GM23248 (cell line): ENCODE data around the gene HES4.

ENCODE experiments used
- EZH2 ChIP-seq: fragments of 200-600 bp; sonication (generic); IDR thresholded peaks from 2 replicates; pipeline ENCODE4 v1.6.1; 2018; ENCODE audit warnings: antibody characterized with exemption, mild to moderate bottlenecking; ENCODE audit not compliant: insufficient read depth, poor library complexity, severe bottlenecking
- EZH2phosphoT487 ChIP-seq: fragments of 200-600 bp; sonication (generic); IDR thresholded peaks from 2 replicates; pipeline ENCODE4 v1.6.1; 2018; ENCODE audit warnings: antibody characterized with exemption, moderate library complexity, mild to moderate bottlenecking, low read depth; ENCODE audit not compliant: insufficient read depth

- TF ChIP-seq EZH2 (no peak), EZH2phosphoT487 (no peak)
Measured at GRCh38 chr1:959731-960362, 40.0 kb downstream of the HES4 start.
